GM21367 (cell line): ENCODE data around the gene ZSCAN5A.
"Not testable (repeated sequence)": the region's sequence is repeated elsewhere in the genome, so short reads cannot be mapped to it uniquely, and the experiment has no call there.

ENCODE experiments used
- ATAC-seq: cut with Tn5 transposase; IDR thresholded peaks from one replicate; pipeline ENCODE4 v1.9.1; 2021; ENCODE audit not compliant: unreplicated experiment

The ZSCAN5A gene

GRCh38 chr19:56217039-56217949 is 97.3 kb downstream of the ZSCAN5A start:
- ATAC-seq, result no peak

- ATAC-seq, result no peak
Observed at GRCh38 chr19:56211718-56212117, 102.9 kb downstream of the ZSCAN5A start.

GRCh38 chr19:56210036-56210435 is 104.6 kb downstream of the ZSCAN5A start:
- not testable (repeated sequence) for ATAC-seq

DNA sequence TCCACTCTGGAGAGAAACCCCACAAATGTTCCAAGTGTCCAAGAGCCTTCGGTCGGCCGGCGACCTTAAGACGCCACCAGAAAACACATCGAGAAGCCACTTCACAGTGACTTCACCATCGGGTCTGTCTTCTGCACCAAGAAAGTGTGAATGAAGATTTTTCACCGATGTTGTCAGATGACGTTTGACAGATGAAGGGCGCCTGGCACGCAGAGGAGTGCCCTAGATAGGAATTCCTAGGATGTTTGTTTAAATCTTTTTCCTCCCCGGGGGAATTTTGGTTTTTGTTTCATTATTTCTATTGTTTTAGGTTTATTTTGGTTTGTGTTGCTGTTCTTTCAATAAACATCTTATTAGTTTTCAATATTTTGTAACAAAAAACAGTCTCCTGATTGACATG is 105.5 kb downstream of the ZSCAN5A start:
- ATAC-seq, result no peak

DNA sequence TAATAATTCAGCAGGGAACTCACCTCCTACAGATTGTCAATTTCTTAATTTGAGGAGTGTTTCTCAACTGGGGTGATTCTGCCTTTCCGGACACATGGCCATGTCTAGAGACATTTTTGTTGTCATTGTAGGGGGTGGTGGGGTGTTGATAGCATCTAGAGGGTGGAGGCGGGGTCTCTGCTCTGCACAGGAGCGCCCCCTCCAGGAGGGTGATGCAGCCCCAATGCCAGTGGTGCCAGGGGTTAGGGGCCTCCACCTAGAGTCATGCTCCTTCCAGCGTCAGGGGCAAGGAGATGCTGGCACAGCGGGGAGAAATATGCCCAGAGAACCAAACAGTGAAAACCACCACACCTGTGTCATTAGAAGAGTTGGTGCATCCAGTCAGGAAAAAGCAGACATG is 107.1 kb downstream of the ZSCAN5A start:
- not testable (repeated sequence) for ATAC-seq

DNA sequence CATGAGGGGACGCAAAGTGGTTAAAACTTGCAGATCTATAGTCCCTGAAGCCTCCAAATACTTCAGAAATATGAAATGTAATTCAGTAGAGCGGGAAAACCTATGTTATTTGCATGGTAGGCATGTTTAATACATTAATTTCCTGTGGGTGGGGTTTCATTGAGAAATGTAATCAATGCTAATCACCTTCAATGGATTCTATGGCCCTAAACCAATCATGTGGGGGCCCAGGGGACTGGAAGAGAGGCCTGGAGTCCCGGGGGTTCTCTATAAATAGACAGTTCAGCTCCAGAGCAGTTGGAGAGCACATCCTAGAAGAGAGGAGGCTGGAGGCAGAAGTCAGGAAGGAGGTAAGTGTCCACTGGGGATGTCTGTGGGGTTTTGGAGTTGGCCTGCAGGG is 112.7 kb downstream of the ZSCAN5A start, which contains the start of gene ZSCAN5C:
ZSCAN5C (plus strand) TSS at position 301 of the 400 bp plus-strand sequence. CDS start 3,641 bp downstream, outside the sequence.
- ATAC-seq, result no peak

DNA sequence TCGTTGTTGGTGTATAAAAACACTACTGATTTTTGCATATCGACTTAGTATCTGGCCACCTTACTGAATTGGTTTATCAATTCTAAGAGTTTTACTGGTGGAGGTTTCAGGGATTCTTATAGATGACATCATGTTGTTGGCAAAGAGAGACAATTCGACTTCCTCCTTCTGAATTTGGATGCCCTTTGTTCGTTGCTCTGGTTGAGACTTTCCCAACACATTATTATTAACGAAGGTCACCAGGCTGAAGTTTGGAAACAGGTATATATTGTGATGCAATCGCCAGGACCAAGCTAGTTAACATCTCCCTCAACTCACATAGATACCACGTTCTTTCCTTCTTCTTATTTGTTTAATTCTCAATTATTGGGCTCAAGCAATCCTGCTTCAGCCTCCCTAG is 115.0 kb downstream of the ZSCAN5A start:
- ATAC-seq, result no peak

DNA sequence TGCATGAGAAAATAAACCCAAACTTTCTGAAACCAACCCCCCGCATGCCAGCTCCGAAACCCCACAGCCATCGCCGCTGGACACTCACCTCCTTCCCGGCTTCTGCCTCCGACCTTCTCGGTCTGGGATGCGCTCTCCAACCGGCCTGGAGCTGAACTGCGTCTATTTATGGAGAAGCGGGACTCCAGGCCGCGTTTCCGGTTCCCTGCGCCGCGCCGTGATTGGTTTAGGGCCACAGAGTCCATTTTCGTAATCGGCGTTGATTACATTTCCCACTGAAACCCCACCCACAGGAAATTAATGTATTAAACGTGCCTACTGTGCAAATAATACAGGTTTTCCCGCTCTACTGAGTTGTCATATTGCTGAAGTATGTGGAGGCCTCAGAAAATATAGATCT is 117.0 kb downstream of the ZSCAN5A start, which contains the start of gene ZSCAN5B:
ZSCAN5B (minus strand) TSS at position 138 of the 400 bp plus-strand sequence. CDS start 4,731 bp downstream, outside the sequence.
- ATAC-seq, result not testable (repeated sequence)

DNA sequence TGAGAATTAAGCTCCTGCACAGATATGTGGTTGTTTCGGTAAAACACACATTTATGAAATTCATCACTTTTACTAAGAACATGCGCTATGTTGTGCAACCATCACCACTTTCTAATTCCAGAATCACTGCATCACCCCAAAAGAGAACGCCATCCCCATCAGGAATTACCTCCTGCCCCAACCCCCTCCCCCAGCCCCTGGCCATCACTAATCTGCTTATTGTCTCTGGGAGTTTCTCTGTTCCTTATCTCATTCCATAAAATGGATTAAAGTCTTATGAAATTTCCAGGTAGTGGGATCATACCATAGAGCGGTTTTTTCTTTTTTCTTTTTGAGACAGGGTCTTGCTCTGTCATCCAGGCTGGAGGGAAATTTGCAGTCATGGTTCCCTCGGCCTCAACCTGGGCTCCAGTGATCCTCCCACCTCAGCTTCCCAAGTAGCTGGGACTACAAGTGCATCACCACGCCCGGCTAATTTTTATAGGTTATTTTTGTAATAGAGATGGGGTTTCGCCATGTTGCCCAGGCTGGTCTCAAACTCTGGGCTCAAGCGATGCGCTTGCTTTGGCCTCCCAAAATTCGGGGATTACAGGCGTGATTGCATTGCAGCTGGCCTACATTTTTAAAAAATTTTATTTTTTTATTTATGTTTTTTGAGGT is 120.5 kb downstream of the ZSCAN5A start:
- no peak for ATAC-seq

- ATAC-seq, result no peak
Observed at GRCh38 chr19:56191711-56192110, 122.9 kb downstream of the ZSCAN5A start.

DNA sequence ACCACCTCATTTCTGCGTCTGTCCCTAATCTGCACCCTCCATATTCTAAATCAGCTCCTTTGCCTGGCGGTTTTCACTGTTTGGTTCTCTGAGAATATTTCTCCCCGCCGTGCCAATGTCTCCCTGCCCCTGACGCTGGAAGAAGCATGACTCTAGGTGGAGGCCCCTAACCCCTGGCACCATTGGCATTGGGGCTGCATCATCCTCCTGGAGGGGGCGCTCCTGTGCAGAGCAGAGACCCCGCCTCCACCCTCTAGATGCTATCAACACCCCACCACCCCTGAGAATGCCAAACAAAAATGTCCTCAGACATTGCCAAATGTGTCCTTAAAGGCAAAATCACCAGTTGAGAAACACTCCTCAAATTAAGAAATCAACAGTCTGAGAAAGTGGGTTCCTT is 123.5 kb downstream of the ZSCAN5A start:
- ATAC-seq, result no peak

DNA sequence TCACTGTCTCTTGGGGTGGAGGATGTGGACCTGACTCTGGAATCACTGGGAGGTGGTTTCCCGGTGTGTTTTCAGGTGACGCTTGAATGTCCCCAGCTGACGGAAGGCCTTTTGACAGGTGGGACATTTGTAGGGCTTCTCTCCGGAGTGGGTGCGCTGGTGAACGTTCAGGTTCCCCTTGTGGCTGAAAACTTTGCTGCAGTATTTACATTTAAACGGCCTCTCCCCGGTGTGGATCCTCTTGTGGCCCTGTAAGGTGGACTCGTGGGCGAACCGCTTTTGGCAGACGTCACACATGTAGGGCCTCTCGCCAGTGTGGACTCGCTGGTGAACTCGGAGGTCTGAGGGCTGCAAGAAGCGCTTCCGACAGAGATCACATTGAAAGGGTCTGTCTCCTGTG is 124.9 kb downstream of the ZSCAN5A start:
- ATAC-seq, result no peak

DNA sequence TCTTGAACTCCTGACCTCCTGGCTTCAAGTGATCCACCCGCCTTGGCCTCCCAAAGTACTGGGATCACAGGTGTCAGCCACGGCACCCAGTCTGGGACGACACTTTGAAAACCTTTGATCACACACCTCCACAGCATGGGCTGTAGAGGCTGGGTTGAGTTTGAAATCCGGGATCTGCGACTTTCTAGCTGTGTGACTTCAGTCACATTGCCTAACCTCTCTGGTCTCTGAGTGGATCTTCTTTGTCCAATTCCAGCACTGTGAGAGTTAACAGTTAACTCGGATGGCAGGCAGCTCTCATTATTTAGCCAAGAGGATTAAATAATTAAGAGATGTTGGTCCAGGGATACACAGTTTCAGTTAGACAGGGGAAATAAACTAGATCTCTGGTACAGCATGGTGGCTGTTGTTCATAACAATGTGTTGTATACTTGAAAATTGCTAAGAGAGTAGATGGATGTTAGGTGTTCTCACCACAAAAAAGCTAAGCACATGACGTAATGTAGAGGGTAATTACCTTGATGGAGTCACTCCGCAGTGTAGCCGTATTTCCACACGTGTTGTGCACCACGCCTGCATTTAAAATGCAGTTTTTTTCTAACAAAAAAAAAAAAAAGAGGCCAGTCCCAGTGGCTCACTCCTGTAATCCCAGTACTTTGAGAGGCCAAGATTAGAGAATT is 136.9 kb downstream of the ZSCAN5A start:
- ATAC-seq, result no peak

GRCh38 chr19:56176881-56177280 is 137.8 kb downstream of the ZSCAN5A start:
- ATAC-seq, result no peak

GRCh38 chr19:56176310-56176709 is 138.3 kb downstream of the ZSCAN5A start:
- not testable (repeated sequence) for ATAC-seq

GRCh38 chr19:56175861-56176307 is 138.8 kb downstream of the ZSCAN5A start, which contains the start of gene GALP:
Gene GALP, plus strand, starts transcription at chr19:56176008. Its CDS starts 1,101 bp downstream, at chr19:56177109.
- ATAC-seq, result not testable (repeated sequence)

- ATAC-seq, result no peak
Observed at GRCh38 chr19:56174550-56174949, 140.1 kb downstream of the ZSCAN5A start.

DNA sequence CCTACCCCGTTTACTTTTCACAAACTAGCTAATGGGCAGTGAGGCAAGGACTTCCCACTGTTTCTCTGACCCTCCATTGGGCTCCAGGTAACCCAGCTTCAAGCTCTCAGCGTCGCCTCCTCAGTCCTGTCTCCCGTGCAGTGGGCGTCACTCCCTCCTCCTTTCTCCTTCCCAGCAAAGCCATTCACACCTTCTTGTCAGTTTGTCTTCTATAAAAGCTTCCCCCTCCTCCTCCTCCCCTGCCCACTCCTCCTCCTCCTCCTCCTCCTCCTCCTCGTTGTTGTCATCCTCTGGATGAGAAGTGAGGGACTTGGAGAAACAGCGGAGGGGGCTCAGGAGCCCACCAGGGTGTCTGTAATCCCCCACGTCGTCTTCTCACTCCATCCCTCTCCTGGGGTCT is 140.6 kb downstream of the ZSCAN5A start:
- no peak for ATAC-seq
